ENCODE results near the gene STARD3NL.

GRCh38 chr7:38242814-38243213 lies 64.8 kb downstream of the STARD3NL start:
- no peak for TF ChIP-seq POLR2AphosphoS5 (IDR thresholded peaks at IDR 0.05; ENCODE audit: low read depth, low read length)
- TF ChIP-seq POLR2A (IDR thresholded peaks at IDR 0.05; ENCODE audit: low read depth, low read length), result no peak

Data from GM12892 (cell line).